GM23248 (cell line): Measurements from ENCODE around the gene FRAS1. TPM values are rescaled to one million over a fixed set of nuclear protein-coding genes. Genes with fewer than 3 reads are reported as not detected.

Experiments used
- DNase-seq: peaks from one replicate; pipeline ENCODE4 v3.0.0-alpha.2; 2015
- H2AFZ ChIP-seq: fragments of 200-600 bp; sonication (generic); 2 replicates; pipeline ENCODE4 v1.6.1; 2016; ENCODE audit warnings: antibody characterized with exemption
- H3F3A ChIP-seq: fragments of 200-600 bp; sonication (generic); 2 replicates; pipeline ENCODE4 v1.6.1; 2016; ENCODE audit warnings: mild to moderate bottlenecking, antibody characterized with exemption, mixed run types; ENCODE audit not compliant: insufficient read depth
- H3K27ac ChIP-seq: fragments of 200-600 bp; sonication (generic); 2 replicates; pipeline ENCODE4 v1.5.1; 2016; ENCODE audit warnings: mild to moderate bottlenecking
- H3K27me3 ChIP-seq: fragments of 200-600 bp; sonication (generic); replicated peaks from 2 replicates; pipeline ENCODE4 v1.6.1; 2016; ENCODE audit warnings: mild to moderate bottlenecking; ENCODE audit not compliant: insufficient read depth
- H3K36me3 ChIP-seq: fragments of 200-600 bp; sonication (generic); 2 replicates; pipeline ENCODE4 v1.6.1; 2016; ENCODE audit warnings: low read depth, mild to moderate bottlenecking
- H3K4me1 ChIP-seq: fragments of 200-600 bp; sonication (generic); 2 replicates; pipeline ENCODE4 v1.6.1; 2016; ENCODE audit warnings: mild to moderate bottlenecking; ENCODE audit not compliant: insufficient read depth
- H3K4me2 ChIP-seq: fragments of 200-600 bp; sonication (generic); one replicate; pipeline ENCODE4 v1.6.1; 2016; ENCODE audit warnings: mild to moderate bottlenecking; ENCODE audit not compliant: unreplicated experiment
- H3K4me3 ChIP-seq: fragments of 200-600 bp; sonication (generic); 2 replicates; pipeline ENCODE4 v1.5.1; 2016; ENCODE audit warnings: mild to moderate bottlenecking
- H3K79me2 ChIP-seq: fragments of 200-600 bp; sonication (generic); 2 replicates; pipeline ENCODE4 v1.6.1; 2016; ENCODE audit warnings: mild to moderate bottlenecking; ENCODE audit not compliant: insufficient read depth
- H3K9ac ChIP-seq: fragments of 200-600 bp; sonication (generic); 2 replicates; pipeline ENCODE4 v1.6.1; 2016; ENCODE audit warnings: mild to moderate bottlenecking
- H3K9me2 ChIP-seq: fragments of 200-600 bp; sonication (generic); 2 replicates; pipeline ENCODE4 v1.6.1; 2016; ENCODE audit warnings: mixed run types, mild to moderate bottlenecking, moderate library complexity; ENCODE audit not compliant: insufficient read depth
- H3K9me3 ChIP-seq: fragments of 200-600 bp; sonication (generic); one replicate; pipeline ENCODE4 v1.6.1; 2017; ENCODE audit warnings: low read depth
- H4K20me1 ChIP-seq: fragments of 200-600 bp; sonication (generic); 2 replicates; pipeline ENCODE4 v1.6.0; 2016; ENCODE audit not compliant: insufficient read depth
- EZH2 ChIP-seq: fragments of 200-600 bp; sonication (generic); IDR thresholded peaks from 2 replicates; pipeline ENCODE4 v1.6.1; 2018; ENCODE audit warnings: antibody characterized with exemption, mild to moderate bottlenecking; ENCODE audit not compliant: insufficient read depth, poor library complexity, severe bottlenecking
- EZH2phosphoT487 ChIP-seq: fragments of 200-600 bp; sonication (generic); IDR thresholded peaks from 2 replicates; pipeline ENCODE4 v1.6.1; 2018; ENCODE audit warnings: antibody characterized with exemption, moderate library complexity, mild to moderate bottlenecking, low read depth; ENCODE audit not compliant: insufficient read depth
- WGBS, 2 experiments: methylation state at CpG; one replicate each; pipeline ENCODE4 v1.1.6; 2015 to 2017; ENCODE audit warnings: low lambda C conversion rate in 2 of 2, low coverage in 1 of 2; ENCODE audit errors: missing lambda C conversion rate in 2 of 2; 5-methylcytosine and 5-hydroxymethylcytosine counted together
- in situ Hi-C: fragments of 300-500 bp; cut with MboI; formaldehyde crosslinking; loops from 2 replicates; pipeline ENCODE4 v1.15.0; 2020
- polyA plus RNA-seq: library from polyadenylated mRNA; unstranded; fragments of >200 nt; fragmentation: Nextera tagmentation; extraction: Ambion mirVana; gene quantifications from 2 replicates; pipeline ENCODE4 v1.2.1, GENCODE V29; 2016
- total RNA-seq: library from RNA; depleted of rRNA; stranded (reverse); fragments of >200 nt; shearing (Covaris generic); gene quantifications from 2 replicates; pipeline ENCODE4 v1.2.3, GENCODE V29; 2014

The FRAS1 gene
- total and polyA plus RNA-seq, 2 experiments from 2014 or later: 6.5 to 19.8 TPM

- Histone ChIP-seq H3K9ac (peak overlapping the region; percentile 74), H3K27ac (no peak overlapping the region), H3K79me2 (peaks cover 10% of the 10 kb centered on the region; the same call in 1 of the 2 replicates), H2AFZ (peak overlapping the region; percentile 96), H3K9me3 (no peaks in the 10 kb centered on the region), H3F3A (no peaks in the 10 kb centered on the region), H3K9me2 (no peaks in the 10 kb centered on the region), H3K27me3 (no peaks in the 10 kb centered on the region), H4K20me1 (no peaks in the 10 kb centered on the region), H3K4me2 (peak overlapping the region; percentile 98), H3K4me3 (peak overlapping the region; percentile 83), H3K36me3 (no peaks in the 10 kb centered on the region), H3K4me1 (no peaks in the 10 kb centered on the region)
- WGBS, 2 experiments: 1 to 3% methylated on average over 36 to 37 of the region's 39 CpGs
- in situ Hi-C loops: loop anchor here (5.0 kb wide), 1 partner anchor 451 kb away; no protein-coding TSS in a partner anchor
- TF ChIP-seq EZH2phosphoT487 (no peak), EZH2 (no peak)
- peak; percentile 85 for DNase-seq
Observed at GRCh38 chr4:78056265-78057129, 626 bp upstream of the FRAS1 start.

- in situ Hi-C loops: loop anchor here (5.0 kb wide), 1 partner anchor 449 kb away; no protein-coding TSS in a partner anchor
- Histone ChIP-seq H3K27ac (0 out of 2 replicates have a peak overlapping the region, but pooled peaks have one; percentile 0), H3K79me2 (peaks cover 10% of the 10 kb centered on the region; the same call in 1 of the 2 replicates), H3F3A (no peaks in the 10 kb centered on the region), H3K9ac (peak overlapping the region; percentile 74), H3K4me2 (peak overlapping the region; percentile 98), H3K4me3 (peak overlapping the region; percentile 83), H3K27me3 (no peaks in the 10 kb centered on the region), H3K36me3 (no peaks in the 10 kb centered on the region), H3K9me3 (no peaks in the 10 kb centered on the region), H3K4me1 (no peaks in the 10 kb centered on the region), H4K20me1 (no peaks in the 10 kb centered on the region), H2AFZ (peak overlapping the region; percentile 96), H3K9me2 (no peaks in the 10 kb centered on the region)
- TF ChIP-seq EZH2 (no peak), EZH2phosphoT487 (no peak)
- peak; percentile 76 for DNase-seq
- 1 to 2% methylated on average over 53 to 54 of the region's 56 CpGs for WGBS, 2 experiments
Observed at GRCh38 chr4:78057600-78058550, 752 bp downstream of the FRAS1 start.

GRCh38 chr4:78058591-78059523, 1.7 kb downstream of the FRAS1 start:
- Histone ChIP-seq H3K9me2 (no peaks in the 10 kb centered on the region), H4K20me1 (no peaks in the 10 kb centered on the region), H3K4me1 (no peaks in the 10 kb centered on the region), H3K4me3 (peak overlapping the region; percentile 83), H3K27me3 (no peaks in the 10 kb centered on the region), H3K79me2 (peaks cover 10% of the 10 kb centered on the region; the same call in 1 of the 2 replicates), H3K4me2 (peak overlapping the region; percentile 98), H2AFZ (peak overlapping the region; percentile 96), H3K36me3 (no peaks in the 10 kb centered on the region), H3F3A (no peaks in the 10 kb centered on the region), H3K27ac (peak overlapping the region; percentile 31), H3K9ac (peak overlapping the region; percentile 74), H3K9me3 (no peaks in the 10 kb centered on the region)
- DNase-seq: peak; percentile 68
- WGBS, 2 experiments: 1 to 2% methylated on average over 27 to 46 of the region's 54 CpGs
- in situ Hi-C loops: loop anchor here (5.0 kb wide), 1 partner anchor 448 kb away; no protein-coding TSS in a partner anchor
- TF ChIP-seq EZH2: no peak
